Measurements from ENCODE around the gene EPHB4.
"Not testable (repeated sequence)": the region's sequence is repeated elsewhere in the genome, so short reads cannot be mapped to it uniquely, and the experiment has no call there.

EPHB4 gene

DNA sequence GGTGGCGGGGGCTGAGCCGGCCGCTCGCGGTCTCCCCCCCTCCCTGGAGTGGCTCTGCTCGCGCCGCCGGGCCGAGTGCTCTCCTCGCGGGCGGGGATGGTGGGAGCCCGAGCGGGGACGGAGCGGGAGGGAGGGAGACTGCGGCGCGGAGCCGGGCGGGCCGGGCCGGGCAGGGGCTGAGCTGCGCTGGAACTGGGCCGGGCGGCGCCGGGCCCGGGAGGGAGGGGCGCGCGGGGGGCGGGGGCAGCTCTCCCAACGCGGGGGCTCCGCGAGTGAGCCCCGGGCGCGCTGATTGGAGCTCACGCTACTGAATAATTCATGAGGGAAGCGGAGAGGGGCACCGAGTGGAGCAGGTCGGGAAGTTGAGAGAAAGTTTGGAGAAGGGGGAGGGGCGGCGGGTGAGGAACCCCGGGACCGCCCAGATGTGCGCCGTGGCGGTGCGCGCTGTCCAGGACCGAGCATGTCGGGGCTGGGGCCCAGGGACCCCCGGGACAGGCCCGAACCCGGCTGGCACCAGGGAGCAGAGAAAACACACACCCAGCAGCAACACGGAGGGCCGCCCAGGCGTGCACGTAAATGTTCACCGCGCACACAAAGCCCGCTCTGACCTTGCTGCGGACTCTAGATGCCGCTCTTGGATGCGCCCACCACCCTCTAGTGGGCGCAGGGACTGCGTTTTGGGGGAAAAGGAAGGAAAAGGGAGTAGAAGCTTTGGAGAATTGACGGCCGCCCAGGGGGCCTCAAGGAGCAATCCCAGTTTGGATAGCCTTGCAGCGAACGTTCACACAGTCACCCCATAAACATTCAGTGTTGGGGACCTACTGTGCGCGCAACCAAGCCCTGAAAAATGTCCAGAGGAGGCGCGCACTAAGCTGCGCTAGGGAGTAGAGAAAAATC is at the start of gene EPHB4:
TSS of gene EPHB4 (minus strand) at position 194 of the 897 bp plus-strand sequence. CDS start 493 bp downstream, outside the sequence.
- DNase-seq, result no peak

DNA sequence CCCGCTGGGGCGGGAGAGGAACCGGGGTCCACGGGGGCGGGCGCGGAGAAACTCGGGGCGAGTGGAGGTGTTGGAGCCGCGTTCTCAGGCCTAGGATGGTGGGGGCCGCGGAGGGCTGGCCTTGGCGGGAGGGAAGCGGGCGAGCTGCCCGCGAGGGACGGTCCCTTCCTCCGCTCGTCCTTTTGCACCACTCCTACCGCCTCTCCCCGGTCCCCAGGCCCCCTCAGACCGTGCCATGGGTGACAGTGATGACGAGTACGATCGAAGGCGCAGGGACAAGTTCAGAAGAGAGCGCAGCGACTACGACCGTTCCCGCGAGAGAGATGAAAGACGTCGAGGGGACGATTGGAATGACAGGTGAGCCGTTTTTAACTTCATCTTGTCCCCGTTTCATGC is 48.0 kb upstream of the EPHB4 start:
- no peak for DNase-seq

DNA sequence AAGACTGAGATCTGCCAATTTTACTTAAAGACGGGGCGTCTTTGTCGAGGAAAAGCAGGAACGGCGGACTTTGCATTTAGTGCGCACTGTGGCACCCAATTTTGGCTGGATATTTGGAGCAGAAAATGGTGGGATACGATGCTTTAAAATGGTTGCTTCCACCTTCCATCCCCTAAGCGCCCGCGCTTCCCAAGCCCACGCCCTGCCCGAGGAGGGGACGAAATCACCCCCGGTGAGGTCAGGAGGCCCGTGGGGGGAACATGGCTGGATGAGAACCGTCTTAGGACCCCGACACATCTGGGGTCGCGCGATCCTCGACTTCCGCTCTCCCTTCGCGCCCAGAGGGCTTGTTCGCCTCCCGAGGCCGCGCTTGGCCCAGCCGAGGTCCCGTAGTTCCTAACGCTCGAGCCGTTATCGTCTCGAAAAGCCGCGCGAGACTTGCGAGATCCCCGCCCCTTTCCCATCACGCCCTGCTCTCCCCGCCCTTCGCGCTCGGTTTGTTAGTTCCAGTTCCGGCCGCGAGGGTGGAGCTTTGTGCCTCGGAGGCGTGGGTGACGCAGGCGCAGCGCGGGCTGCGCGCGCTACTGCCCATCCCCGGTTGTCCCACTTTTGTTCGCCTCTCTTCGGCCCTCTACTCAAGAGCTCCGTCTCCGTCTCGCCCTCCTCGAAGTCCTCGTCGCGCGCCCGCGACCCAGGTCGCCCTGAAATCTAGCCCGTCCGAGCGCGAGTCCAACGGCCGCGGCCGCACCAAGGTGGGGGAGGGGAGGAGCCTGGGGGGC is 47.4 kb upstream of the EPHB4 start, which contains the start of gene SRRT:
TSS of gene SRRT (plus strand) at position 527 of the 779 bp plus-strand sequence. CDS start 488 bp downstream, outside the sequence.
- DNase-seq, result peak; percentile 98

DNA sequence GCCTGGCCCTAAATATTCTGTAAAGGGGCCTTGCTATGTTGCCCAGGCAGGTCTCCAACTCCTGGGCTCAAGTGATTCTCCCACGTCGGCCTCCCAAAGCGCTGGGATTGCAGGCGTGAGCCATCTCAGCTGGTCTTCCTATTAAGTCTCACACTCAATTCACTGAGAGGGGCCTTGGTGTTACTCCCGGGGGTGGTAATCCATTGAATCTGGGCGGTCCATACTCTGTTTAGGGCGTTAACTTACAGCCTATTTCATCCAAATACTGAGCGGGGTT is 46.9 kb upstream of the EPHB4 start:
- DNase-seq, result no peak

DNA sequence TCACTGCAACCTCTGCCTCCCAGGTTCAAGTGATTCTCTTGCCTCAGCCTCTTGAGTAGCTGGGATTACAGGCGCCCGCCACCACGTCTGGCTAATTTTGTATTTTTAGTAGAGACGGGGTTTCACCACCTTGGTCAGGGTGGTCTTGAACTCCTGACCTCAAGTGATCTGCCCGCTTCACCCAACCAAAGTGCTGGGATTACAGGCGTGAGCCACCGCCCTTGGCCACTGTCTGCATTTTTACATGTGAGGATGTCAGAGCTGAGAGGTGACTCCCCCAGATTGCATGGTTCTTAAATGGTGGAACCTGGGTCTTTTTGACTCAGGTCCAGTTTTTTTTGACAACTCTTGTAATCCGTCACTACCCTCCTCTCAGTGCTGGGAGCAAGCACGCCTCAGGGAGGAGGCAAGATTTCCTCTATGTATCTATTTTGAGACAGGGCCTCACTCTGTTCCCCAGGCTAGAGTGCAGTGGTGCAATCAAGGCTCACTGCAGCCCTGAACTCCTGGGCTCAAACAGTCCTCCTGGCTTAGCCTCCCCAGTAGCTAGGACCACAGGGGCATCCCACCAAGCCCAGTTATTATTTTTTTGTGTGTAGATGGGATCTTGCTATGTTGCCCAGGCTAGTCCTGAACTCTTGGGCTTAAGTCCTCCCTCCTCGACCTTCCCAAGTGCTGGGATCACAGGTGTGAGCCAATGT is 46.4 kb upstream of the EPHB4 start:
- DNase-seq, result no peak

DNA sequence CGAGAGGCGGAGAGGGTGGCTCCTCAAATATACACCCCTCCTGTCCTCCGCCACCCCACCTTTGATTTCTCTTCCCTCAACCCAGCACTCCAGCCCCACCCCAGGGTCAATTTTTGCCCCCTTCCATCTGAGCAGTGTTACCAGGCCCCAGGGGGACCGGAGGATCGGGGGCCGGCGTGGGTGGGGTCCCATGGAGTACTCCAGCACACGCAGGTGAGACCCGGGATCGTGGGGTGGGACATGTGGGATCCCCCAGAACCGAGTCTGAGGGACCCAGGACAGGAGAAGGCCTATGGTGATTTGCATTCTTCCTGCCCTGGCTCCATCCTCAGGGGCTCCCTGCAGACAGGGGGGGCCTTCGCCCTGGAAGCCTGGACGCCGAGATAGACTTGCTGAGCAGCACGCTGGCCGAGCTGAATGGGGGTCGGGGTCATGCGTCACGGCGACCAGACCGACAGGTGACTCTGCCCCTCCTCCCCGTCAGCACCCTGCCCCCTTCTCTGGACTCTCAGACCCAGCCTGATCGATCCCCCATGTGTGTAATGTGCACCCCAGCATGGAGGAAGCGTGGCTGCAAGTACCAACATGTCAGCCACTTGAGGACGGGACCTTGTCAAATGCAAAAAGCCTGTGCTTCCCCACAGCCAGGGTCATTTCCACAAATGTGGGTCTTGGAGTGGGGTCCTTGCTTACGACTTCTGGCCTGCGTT is 40.6 kb upstream of the EPHB4 start:
- DNase-seq, result no peak

DNA sequence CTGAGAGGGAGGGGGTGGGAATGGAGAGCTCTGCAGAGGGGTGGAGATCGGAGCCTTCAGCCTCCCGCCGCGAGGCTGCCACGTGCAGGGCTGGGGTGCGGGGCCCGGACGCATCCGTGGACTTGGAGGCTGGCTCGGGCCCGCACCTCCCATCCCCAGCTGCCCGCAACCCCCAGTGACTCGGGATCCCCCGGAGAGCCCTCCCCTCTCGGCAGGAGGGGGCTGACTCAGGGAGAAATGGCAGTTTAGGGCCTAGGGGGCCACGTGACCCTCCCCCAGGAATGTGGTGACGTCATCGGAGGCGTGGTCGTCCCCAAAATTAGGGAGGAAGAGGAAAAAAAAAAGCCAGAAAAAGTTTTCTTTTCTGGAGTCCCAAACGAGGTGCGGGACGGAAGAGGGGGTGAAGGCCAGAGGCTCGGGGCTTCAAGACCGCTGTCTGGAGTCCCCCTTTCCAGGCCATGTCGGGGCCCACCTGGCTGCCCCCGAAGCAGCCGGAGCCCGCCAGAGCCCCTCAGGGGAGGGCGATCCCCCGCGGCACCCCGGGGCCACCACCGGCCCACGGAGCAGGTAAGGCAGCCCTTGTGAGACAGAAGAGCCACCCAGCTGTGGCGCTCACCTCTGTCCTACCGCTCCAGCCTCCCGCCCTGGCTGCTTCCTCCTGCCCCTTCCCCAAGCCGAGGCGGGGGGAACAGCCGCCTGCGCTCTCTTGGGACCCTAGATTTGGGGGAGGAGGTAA is 39.9 kb upstream of the EPHB4 start, which contains the start of gene TRIP6:
TSS of gene TRIP6 (plus strand) at position 348 of the 736 bp plus-strand sequence. CDS start at position 459, 111 bp downstream.
- peak; percentile 55 for DNase-seq

DNA sequence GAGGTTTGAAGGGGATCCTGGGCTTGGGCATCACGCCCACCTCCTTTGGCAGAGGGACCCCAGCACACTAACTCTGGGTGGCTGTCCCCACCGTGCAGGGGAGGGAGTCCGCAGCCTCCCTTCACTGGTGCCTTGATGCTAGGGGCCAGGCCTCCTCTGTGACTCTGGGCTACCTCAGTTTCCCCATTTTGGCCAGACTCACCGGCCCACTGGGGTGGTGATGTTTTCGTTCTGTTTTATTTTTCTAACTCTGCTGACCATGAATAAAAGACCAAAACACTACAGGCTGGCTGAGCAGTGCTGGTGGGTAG is 39.4 kb upstream of the EPHB4 start:
- DNase-seq, result no peak

DNA sequence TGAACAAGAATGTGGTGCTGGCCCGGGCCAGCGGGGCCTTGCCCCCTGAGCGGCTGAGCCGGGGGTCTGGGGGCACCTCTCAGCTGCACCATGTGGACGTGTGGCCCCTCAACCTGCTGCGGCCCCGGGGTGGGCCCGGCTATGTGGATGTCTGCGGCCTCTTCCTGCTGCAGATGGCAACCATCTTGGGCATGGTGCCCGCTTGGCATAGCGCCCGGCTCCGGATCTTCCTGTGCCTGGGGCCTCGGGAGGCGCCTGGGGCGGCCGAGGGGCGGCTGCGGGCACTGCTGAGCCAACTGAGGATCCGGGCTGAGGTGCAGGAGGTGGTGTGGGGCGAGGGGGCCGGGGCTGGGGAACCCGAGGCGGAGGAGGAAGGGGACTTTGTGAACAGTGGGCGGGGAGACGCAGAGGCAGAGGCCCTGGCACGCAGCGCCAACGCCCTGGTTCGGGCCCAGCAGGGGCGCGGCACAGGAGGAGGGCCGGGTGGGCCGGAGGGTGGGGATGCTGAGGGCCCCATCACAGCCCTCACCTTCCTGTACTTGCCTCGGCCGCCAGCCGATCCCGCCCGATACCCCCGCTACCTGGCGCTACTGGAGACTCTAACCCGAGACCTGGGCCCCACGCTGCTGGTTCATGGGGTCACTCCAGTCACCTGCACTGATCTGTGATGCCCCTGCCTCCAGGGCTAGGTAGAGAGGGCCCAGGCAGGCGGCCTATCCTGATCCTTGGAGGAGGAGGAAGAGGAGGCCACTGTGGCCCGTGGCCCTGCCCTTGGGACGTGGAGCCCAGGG is 38.8 kb upstream of the EPHB4 start:
- DNase-seq, result no peak

DNA sequence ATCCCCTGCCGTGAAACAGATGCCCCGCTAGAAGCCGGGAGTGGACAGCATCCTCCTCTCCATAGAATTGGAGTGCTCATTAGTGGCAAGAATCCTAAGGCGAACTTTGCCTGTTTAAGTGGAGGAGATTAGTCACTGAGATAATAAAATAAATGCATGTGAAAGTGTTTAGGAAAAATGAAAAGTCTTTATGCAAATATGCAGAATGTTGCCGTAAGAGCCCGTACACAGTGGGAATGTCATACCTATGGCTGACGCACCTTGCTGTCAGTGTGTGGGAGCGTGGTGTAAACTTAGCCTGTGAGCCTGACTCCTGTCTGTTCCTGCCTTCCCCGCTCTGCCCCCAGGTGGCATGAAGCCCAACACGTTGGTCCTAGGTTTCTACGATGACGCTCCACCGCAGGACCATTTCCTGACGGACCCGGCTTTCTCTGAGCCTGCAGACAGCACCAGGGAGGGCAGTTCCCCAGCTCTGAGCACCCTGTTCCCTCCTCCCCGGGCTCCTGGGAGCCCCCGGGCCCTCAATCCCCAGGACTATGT is 38.1 kb upstream of the EPHB4 start:
- DNase-seq, result no peak

DNA sequence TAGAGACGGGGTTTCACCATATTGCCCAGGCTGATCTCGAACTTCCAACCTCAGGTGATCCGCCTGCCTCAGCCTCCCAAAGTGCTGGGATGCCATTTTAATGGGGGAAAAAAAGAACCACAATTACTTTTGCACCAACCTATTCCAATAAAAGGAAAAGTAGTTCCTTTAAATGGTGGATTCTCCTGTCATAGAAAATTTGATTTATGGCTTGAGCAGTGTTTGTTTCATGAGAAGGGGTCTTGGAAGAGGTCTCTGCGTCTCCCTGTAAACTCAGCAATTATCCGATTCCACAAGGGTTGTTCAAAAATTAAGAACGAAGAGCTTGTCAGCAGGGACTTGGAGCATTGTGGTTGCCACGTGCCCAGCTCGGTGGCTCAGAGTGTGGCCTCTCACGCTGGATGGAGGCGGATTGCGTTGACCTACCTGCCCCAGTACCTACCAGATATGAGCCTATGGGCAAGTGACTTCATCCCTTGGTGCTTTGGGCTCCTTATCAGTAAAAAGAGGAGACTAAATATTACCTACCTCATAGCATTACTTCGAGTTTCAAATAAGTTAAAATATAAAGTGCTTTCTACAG is 37.0 kb upstream of the EPHB4 start:
- no peak for DNase-seq

DNA sequence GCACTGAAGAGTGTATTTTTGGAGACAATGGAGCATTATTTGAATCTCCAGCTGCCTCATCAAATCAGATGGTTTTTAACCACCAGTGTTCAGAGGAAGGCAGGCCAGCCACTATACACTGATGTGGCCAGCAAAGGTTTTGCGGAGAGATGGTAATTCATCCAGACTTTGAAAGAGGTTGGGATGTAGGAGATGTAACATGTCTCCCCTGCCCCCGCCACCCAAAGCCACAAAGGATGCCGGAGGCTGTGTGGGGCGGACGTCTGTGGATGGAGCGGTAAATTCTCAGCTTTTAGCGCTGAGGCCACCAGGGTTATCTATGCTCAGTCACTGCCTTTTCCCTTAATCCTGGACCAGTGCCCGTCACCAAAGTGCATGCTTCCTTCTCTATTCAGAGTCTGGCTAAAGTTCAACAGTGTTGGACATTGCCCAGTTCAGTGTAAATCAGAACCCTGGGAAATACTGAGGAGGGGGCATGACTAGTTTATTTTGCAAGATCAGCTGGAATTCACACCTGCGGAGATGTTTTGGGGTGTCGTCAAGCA is 36.2 kb upstream of the EPHB4 start:
- DNase-seq, result no peak

DNA sequence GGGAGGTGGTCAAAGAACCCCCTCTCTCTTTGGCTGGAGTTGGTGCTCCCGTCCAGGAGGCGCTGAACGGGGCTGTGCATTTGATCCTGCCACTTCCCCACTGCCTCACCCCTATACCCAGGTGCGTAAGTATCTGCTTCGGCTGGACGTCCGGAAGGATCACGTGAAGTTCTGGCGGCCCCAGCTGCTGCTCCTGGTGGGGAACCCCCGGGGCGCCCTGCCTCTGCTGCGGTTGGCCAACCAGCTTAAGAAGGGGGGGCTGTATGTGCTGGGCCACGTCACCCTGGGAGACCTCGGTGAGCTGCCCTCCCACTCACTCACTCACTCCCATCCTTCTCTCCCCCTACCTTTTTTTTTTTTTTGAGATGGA is 34.3 kb upstream of the EPHB4 start:
- DNase-seq, result no peak

DNA sequence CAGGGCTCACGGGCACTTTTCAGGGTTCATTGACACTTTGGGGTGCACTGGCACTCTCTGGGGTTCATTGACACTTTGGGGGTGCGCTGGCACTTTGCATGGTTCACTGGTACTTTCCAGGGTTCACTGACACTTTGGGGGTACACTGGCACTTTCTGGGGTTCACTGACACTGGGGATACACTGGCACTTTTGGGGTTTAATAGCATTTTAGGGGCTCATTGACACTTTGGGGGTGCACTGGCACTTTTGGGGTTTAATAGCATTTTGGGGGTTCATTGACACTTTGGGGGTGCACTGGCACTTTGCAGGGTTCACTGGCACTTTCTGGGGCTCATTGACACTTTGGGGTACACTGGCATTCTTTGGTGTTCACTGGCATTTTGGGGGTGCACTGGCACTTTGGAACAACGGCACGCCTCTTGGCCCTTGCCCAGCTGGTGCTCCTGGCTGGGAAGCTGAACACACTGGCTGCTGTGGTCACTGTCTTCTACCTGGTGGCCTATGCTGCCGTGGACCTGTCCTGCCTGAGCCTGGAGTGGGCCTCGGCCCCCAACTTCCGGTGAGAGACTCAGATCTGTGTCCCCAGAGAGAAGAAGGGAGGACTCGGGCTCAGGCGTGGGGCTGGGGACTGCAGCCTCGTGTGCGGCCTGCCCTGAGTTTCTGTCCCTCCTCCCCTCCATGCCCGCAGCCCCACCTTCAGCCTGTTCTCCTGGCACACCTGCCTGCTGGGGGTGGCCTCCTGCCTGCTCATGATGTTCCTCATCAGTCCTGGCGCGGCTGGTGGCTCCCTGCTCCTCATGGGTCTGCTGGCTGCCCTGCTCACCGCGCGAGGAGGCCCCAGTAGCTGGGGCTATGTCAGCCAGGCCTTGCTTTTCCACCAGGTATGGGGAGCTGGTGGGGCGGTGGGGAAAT is 33.6 kb upstream of the EPHB4 start:
- no peak for DNase-seq

DNA sequence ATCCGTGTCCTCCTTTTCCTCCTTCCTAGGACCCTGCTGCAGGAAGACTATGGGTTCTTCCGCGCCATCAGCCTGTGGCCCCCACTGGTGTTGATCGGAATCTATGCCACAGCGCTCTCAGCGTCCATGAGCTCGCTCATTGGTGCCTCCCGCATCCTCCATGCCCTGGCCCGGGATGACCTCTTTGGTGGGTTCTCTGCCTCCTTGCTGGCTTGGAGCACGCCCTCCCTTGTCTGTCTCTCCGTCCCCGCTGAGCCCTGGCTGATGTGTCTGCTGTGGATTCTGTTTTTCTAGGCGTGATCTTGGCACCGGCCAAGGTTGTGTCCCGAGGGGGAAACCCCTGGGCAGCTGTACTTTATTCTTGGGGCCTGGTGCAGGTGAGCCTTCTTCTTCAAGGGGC is 32.5 kb upstream of the EPHB4 start:
- no peak for DNase-seq

DNA sequence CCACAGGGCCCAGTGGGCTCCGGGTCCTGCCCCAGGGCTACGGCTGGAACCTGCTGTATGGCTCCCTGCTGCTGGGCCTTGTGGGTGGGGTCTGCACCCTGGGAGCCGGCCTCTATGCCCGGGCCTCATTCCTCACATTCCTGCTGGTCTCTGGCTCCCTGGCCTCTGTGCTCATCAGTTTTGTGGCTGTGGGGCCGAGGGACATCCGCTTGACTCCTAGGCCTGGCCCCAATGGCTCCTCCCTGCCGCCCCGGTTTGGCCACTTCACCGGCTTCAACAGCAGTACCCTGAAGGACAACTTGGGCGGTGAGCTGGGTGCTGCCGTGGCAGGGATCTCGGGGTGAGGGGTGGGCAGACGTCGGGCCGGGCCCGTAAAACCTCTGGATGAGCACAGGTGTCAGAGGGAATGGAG is 29.6 kb upstream of the EPHB4 start:
- no peak for DNase-seq

DNA sequence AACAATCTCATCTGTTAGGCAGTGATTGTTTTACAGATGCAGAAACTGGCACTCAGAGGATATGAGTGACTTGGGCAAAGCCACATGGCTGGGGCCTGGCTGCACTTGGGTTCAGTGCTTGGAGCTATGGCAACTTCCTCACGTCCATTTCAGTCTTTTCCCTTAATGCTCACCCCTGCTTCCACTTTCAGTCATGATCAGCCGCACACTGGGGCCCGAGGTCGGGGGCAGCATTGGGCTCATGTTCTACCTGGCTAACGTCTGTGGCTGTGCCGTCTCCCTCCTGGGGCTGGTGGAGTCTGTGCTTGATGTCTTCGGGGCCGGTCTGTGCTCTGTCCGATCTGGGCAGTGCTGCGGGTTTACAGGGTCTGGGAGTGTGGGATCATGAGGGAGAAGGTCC is 28.2 kb upstream of the EPHB4 start:
- no peak for DNase-seq

DNA sequence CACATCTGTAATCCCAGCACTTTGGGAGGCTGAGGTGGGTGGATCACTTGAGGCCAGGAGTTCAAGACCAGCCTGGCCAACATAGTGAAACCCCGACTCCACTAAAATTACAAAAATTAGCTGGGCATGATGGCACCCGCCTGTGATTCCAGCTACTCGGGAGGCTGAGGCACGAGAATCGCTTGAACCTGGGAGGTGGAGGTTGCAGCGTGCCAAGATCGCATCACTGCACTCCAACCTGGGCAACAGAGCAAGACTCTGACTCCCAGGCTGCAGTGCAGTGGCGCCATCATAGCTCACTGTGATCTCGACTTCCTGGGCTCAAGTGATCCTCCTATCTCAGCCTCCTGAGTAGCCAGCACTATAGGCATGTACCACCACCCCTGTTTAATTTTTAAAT is 27.6 kb upstream of the EPHB4 start:
- DNase-seq, result not testable (repeated sequence)

Data from CD4-positive, alpha-beta T cell treated with Interleukin-12 subunit alpha and Interleukin-12 subunit beta, for 1 hour (primary cell).